ENCODE measurements around the gene CAB39. TPM values are rescaled to one million over a fixed set of nuclear protein-coding genes. Genes with fewer than 3 reads are reported as not detected.
A peak's percentile ranks its signal among the peaks of the same experiment; 100 is the strongest.

CAB39 gene
- total RNA-seq, 4 donors from 2014 or later: 73.6 to 105 (median 83.9) TPM

DNA sequence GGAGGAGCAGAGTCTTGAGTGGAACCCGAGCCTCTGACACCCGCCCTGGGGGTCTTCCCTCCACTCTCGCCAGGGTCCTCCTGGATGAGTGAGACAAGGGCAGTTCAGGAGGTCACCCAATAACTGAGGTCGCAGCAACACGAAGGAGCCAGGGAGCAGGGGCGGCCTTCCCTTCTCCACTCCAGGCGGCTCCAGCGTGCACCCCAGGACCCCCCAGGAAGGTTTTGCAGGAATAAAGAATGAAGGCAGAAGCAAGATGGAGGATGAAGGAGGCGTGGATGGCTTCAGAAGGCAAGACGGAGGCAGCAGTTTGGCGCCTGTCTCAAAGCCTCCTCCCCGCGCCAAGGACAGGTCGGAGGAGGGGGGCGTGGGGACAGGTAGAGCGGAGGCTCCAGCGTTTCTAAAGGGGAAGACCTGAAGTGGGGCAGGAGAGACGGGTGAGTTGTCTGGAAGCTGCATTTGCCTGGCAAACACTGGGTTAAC lies 151.5 kb downstream of the CAB39 start:
- H3K27ac ChIP-seq (replicated peaks in 1 of 4): peak overlapping the region in 2 of 4 donors; percentile 80 to 81
- intact Hi-C loops (cut with DNase I): loop anchor here (2.0 kb wide), 1 partner anchor 49 kb away; no protein-coding TSS in a partner anchor
- TF ChIP-seq POLR2AphosphoS5 (IDR thresholded peaks at IDR 0.05): no peak
- no peak for TF ChIP-seq POLR2A (IDR thresholded peaks at IDR 0.05; ENCODE audit: low read depth)
- TF ChIP-seq EP300 (IDR thresholded peaks at IDR 0.05): no peak
- TF ChIP-seq, protein P1, sequence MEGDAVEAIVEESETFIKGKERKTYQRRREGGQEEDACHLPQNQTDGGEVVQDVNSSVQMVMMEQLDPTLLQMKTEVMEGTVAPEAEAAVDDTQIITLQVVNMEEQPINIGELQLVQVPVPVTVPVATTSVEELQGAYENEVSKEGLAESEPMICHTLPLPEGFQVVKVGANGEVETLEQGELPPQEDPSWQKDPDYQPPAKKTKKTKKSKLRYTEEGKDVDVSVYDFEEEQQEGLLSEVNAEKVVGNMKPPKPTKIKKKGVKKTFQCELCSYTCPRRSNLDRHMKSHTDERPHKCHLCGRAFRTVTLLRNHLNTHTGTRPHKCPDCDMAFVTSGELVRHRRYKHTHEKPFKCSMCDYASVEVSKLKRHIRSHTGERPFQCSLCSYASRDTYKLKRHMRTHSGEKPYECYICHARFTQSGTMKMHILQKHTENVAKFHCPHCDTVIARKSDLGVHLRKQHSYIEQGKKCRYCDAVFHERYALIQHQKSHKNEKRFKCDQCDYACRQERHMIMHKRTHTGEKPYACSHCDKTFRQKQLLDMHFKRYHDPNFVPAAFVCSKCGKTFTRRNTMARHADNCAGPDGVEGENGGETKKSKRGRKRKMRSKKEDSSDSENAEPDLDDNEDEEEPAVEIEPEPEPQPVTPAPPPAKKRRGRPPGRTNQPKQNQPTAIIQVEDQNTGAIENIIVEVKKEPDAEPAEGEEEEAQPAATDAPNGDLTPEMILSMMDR (IDR thresholded peaks at IDR 0.05): no peak
- H3K36me3 ChIP-seq: no peaks in the 10 kb centered on the region
- H3K4me3 ChIP-seq: peak overlapping the region; percentile 75 to 95 (median 78)
- no peaks in the 10 kb centered on the region for H3K27me3 ChIP-seq
- DNase-seq (ENCODE audit: extremely low spot score): no peak
- WGBS: 50% methylated on average over 18 of the region's 18 CpGs
- H3K9me3 ChIP-seq: no peaks in the 10 kb centered on the region
- H3K4me1 ChIP-seq: peaks cover 35 to 52% (median 49%) of the 10 kb centered on the region in 4 donors

DNA sequence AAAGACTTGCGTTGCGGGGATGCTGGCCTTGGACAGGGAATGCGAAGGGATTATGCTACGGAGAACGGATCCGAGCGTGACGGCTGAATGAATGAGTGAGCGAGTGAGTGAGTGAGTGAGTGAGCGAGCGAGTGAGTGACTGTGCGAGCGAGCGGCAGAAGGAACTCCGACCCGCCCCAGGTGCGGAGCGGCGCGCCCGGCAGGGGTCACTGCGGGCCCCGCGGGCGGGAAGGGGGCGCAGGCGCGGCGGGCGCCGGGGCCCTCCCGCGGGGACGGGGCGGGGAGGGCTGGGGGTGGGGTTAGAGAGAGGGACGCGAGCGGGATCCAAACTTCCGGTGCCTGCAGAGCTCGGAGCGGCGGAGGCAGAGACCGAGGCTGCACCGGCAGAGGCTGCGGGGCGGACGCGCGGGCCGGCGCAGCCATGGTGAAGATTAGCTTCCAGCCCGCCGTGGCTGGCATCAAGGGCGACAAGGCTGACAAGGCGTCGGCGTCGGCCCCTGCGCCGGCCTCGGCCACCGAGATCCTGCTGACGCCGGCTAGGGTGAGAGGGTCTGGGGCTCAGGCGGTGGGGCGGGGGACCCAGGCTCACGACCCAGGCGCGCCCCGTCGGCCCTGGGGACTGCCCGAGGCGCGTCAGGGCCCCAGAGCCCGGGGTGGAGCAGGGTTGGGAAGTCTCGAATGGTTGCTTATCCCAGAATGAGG lies 152.1 kb downstream of the CAB39 start, which contains the start of gene ITM2C:
Gene ITM2C (plus strand): TSS at position 338 of the 702 bp plus-strand sequence. CDS start 84 bp downstream, at position 422.
- TF ChIP-seq, protein P1 (IDR thresholded peaks at IDR 0.05): peak; percentile 45 to 53 (median 49)
- TF ChIP-seq POLR2AphosphoS5 (IDR thresholded peaks at IDR 0.05): peak; percentile 59 to 82
- TF ChIP-seq EP300 (IDR thresholded peaks at IDR 0.05): no peak
- no peak for TF ChIP-seq POLR2A (IDR thresholded peaks at IDR 0.05; ENCODE audit: low read depth)
- no peaks in the 10 kb centered on the region for H3K36me3 ChIP-seq
- peak within 1 kb of the TSS; percentile 68 to 81 (median 78) for H3K27ac ChIP-seq (replicated peaks in 1 of 4)
- peaks cover 35 to 57% (median 55%) of the 10 kb centered on the region in 4 donors for H3K4me1 ChIP-seq
- intact Hi-C loops (cut with DNase I): loop anchor here (2.0 kb wide), 1 partner anchor 48 kb away; no protein-coding TSS in a partner anchor
- no peaks in the 10 kb centered on the region for H3K9me3 ChIP-seq
- no peak for DNase-seq (ENCODE audit: extremely low spot score)
- H3K27me3 ChIP-seq: no peaks in the 10 kb centered on the region
- 0% methylated on average over 24 of the region's 76 CpGs for WGBS
- peak within 1 kb of the TSS; percentile 75 to 95 (median 78) for H3K4me3 ChIP-seq

DNA sequence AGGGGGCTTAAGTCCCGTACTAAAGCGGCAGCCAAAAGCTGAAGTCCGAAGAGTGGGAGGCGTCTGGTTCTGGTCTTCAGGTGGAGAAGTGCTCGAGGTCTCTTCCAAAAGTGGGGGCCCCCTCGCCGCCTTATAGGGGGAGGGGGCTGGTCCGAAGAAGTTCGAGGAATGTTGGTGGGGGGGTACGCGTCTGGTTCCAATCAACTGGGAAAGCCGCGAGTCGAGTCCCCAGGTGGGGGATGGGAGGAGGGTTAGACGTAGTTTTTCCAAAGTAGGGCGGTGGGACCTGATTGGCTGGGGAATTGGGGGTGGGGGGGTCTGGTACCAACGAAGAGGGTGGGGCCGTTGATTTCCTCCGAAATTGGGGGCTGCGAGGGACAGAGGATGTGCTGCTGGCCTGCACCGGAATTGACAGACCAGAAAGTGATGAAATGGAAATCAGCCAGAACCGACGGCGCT lies 152.7 kb downstream of the CAB39 start:
- Histone ChIP-seq H3K27me3 (no peaks in the 10 kb centered on the region), H3K4me3 (peak overlapping the region; percentile 75 to 95 (median 78)), H3K4me1 (peaks cover 41 to 63% (median 60%) of the 10 kb centered on the region in 4 donors), H3K9me3 (no peaks in the 10 kb centered on the region), H3K27ac (replicated peaks in 1 of 4) (peak overlapping the region; percentile 68 to 81 (median 78)), H3K36me3 (no peaks in the 10 kb centered on the region)
- TF ChIP-seq EP300 (IDR thresholded peaks at IDR 0.05): no peak
- TF ChIP-seq POLR2A (IDR thresholded peaks at IDR 0.05; ENCODE audit: low read depth): no peak
- TF ChIP-seq, protein P1 (IDR thresholded peaks at IDR 0.05): no peak
- TF ChIP-seq POLR2AphosphoS5 (IDR thresholded peaks at IDR 0.05): no peak
- 2% methylated on average over 23 of the region's 24 CpGs for WGBS
- DNase-seq (ENCODE audit: extremely low spot score): no peak
- intact Hi-C loops (cut with DNase I): loop anchor here (2.0 kb wide), 1 partner anchor 47 kb away; no protein-coding TSS in a partner anchor

DNA sequence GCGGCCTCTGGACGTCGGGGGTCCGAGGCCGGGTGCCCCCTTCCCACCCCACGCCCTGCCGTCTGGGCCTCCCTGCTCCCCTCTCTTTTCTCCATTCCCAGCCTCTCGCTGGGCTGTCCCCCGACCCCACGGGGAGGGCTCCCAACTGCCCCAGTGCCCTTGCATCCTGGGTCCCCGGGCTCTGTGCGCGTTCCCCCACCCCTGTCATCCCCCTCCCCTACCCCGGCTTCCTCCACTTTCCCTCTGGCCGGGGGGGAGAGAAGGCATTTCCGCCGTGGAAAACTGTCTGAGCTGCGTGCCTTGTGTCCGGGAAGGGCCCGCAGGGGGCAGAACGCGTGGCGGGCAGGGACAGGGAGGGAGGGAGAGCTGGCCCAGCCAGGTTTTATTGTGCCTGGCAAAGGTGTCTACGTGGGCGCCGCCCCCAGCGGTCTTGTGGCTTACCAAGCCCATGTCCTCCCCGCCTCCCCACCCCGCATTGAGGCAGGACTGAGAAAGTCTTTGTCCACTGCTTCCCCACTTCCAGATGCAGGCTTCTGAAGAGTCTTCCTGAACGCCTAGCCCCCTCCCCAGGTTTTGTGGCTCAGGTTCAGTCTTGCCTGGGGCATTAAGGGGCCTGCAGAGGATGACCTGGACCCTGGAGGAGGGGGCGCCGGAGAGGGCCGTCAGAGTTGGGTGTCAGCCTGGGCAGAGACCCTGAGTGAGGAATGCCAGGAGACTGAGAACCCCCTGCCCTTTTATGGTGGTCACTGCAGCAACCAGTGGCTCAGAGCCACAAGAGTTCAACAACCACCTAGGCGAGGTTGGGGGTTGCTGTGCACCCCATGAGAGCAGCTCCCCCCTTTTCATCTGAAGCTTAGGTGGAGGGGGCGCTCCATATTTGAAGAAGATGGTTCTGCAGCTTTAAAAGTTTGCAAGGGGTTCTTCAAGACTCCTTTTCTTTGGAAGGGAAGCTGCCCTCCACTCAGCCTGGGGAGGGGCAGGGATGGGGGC lies 153.4 kb downstream of the CAB39 start:
- Histone ChIP-seq H3K4me1 (peaks cover 48 to 71% (median 68%) of the 10 kb centered on the region in 4 donors), H3K4me3 (peak overlapping the region; percentile 75 to 95 (median 78)), H3K9me3 (no peaks in the 10 kb centered on the region), H3K27ac (replicated peaks in 1 of 4) (peak overlapping the region; percentile 68 to 81 (median 78)), H3K36me3 (no peaks in the 10 kb centered on the region), H3K27me3 (no peaks in the 10 kb centered on the region)
- TF ChIP-seq POLR2A (IDR thresholded peaks at IDR 0.05; ENCODE audit: low read depth): no peak
- TF ChIP-seq, protein P1 (IDR thresholded peaks at IDR 0.05): peak in 2 of 3 experiments; percentile 12 to 32
- intact Hi-C loops (cut with DNase I): loop anchor here (2.0 kb wide), 1 partner anchor 47 kb away; no protein-coding TSS in a partner anchor
- WGBS: 24% methylated on average over 17 of the region's 35 CpGs
- no peak for DNase-seq (ENCODE audit: extremely low spot score)
